Measurements from ENCODE around the gene C11orf86. TPM values are rescaled to one million over a fixed set of nuclear protein-coding genes. Genes with fewer than 3 reads are reported as not detected.

Gene C11orf86
- total RNA-seq, 1 experiment from 2014 or later, result 0.28 TPM

DNA sequence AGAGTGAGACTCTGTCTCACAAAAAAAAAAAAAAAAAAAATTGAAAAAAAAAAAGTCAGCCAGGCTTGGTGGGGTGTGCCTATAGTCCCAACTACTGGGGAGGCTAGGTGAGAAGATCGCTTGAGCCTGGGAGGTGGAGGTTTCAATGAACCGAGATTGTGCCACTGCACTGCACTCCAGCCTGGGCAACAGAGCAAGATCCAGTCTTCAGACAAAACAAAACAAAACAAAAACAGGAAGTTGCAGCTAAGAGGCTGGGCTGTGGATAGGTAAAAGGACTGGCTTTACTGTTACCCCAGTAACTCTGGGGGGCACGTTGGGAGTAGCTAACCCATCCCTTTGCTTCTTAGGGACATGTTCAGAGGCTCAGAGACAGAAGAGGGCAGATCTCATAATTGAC lies 10.6 kb upstream of the C11orf86 start:
- H3K27ac ChIP-seq (ENCODE audit: low read length), result no peak overlapping the region
- no TSS peak for BruUV-seq (replicated peaks)
- in situ Hi-C loops (cut with HindIII; ENCODE audit: low pct_unique_long_range_greater_than_20kb, low sequenced_read_pairs), result no loop called here

DNA sequence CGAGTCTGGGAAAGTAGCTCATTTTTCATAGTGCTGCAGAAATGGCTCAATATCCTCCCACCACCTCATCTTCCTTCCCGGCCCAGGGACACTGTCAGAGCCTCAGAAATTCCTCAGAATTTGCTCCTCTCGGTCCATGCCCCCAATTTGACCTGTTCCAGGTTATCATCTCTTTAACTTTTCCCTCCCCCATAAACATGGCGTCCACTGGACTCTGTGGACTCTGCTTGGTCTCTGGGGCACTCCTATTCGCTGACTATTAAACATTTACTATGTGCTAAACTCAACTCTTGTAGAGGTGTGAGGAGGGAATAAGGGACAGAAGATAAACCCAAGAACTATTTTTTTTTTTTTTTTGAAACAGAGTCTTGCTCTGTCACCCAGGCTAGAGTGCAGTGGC lies 8.8 kb upstream of the C11orf86 start:
- in situ Hi-C loops (cut with HindIII; ENCODE audit: low pct_unique_long_range_greater_than_20kb, low sequenced_read_pairs) (no loop called here), intact Hi-C loops (cut with micrococcal nuclease; ENCODE audit: unreplicated experiment) (no loop called here)
- no peaks in the 10 kb centered on the region for H3K9me3 ChIP-seq (ENCODE audit: control insufficient read depth, insufficient read depth, low read depth, low read length)
- BruUV-seq (replicated peaks), result no TSS peak
- H3K4me3 ChIP-seq (ENCODE audit: low read depth in 2 of 2, low read length in 2 of 2), result no peak overlapping the region
- peaks cover 4% of the 10 kb centered on the region; the same call in 1 of the 2 replicates for H3K4me1 ChIP-seq (ENCODE audit: control insufficient read depth, insufficient read depth, low read length)
- H3K27me3 ChIP-seq (ENCODE audit: control insufficient read depth, insufficient read depth, low read length), result no peaks in the 10 kb centered on the region
- no peak for ATAC-seq
- ChIA-PET POLR2A (no interaction called here), CTCF (interaction anchor here (0.5 kb wide), 1 partner anchor 649 kb away, joined by 5 read pairs; no protein-coding TSS in a partner anchor)
- no peaks in the 10 kb centered on the region for H3K36me3 ChIP-seq (ENCODE audit: control insufficient read depth, insufficient read depth, low read length)
- no peak for DNase-seq (ENCODE audit: low read depth, low spot score)
- H3K27ac ChIP-seq (ENCODE audit: low read length), result no peak overlapping the region
- TF ChIP-seq POLR2AphosphoS5 (IDR thresholded peaks at IDR 0.05; ENCODE audit: low read depth, low read length) (no peak), TCF7L2 (IDR thresholded peaks at IDR 0.05; ENCODE audit: low read depth, low read length) (no peak)
- TF ChIP-seq, protein P1, sequence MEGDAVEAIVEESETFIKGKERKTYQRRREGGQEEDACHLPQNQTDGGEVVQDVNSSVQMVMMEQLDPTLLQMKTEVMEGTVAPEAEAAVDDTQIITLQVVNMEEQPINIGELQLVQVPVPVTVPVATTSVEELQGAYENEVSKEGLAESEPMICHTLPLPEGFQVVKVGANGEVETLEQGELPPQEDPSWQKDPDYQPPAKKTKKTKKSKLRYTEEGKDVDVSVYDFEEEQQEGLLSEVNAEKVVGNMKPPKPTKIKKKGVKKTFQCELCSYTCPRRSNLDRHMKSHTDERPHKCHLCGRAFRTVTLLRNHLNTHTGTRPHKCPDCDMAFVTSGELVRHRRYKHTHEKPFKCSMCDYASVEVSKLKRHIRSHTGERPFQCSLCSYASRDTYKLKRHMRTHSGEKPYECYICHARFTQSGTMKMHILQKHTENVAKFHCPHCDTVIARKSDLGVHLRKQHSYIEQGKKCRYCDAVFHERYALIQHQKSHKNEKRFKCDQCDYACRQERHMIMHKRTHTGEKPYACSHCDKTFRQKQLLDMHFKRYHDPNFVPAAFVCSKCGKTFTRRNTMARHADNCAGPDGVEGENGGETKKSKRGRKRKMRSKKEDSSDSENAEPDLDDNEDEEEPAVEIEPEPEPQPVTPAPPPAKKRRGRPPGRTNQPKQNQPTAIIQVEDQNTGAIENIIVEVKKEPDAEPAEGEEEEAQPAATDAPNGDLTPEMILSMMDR (IDR thresholded peaks at IDR 0.05), result no peak
- TF ChIP-seq, protein P2, sequence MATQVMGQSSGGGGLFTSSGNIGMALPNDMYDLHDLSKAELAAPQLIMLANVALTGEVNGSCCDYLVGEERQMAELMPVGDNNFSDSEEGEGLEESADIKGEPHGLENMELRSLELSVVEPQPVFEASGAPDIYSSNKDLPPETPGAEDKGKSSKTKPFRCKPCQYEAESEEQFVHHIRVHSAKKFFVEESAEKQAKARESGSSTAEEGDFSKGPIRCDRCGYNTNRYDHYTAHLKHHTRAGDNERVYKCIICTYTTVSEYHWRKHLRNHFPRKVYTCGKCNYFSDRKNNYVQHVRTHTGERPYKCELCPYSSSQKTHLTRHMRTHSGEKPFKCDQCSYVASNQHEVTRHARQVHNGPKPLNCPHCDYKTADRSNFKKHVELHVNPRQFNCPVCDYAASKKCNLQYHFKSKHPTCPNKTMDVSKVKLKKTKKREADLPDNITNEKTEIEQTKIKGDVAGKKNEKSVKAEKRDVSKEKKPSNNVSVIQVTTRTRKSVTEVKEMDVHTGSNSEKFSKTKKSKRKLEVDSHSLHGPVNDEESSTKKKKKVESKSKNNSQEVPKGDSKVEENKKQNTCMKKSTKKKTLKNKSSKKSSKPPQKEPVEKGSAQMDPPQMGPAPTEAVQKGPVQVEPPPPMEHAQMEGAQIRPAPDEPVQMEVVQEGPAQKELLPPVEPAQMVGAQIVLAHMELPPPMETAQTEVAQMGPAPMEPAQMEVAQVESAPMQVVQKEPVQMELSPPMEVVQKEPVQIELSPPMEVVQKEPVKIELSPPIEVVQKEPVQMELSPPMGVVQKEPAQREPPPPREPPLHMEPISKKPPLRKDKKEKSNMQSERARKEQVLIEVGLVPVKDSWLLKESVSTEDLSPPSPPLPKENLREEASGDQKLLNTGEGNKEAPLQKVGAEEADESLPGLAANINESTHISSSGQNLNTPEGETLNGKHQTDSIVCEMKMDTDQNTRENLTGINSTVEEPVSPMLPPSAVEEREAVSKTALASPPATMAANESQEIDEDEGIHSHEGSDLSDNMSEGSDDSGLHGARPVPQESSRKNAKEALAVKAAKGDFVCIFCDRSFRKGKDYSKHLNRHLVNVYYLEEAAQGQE (IDR thresholded peaks at IDR 0.05; ENCODE audit: insufficient read depth in 1 of 2, low read depth in 2 of 2, low read length in 1 of 2), result no peak

More for the DNA sequence above, 10.6 kb upstream of the C11orf86 start:
- no peaks in the 10 kb centered on the region for H3K4me1 ChIP-seq (ENCODE audit: control insufficient read depth, insufficient read depth, low read length)
- TF ChIP-seq POLR2AphosphoS5 (IDR thresholded peaks at IDR 0.05; ENCODE audit: low read depth, low read length) (no peak), TCF7L2 (IDR thresholded peaks at IDR 0.05; ENCODE audit: low read depth, low read length) (no peak), SIN3A (IDR thresholded peaks at IDR 0.05; ENCODE audit: borderline replicate concordance, insufficient read depth, low read depth, low read length) (no peak)
- TF ChIP-seq, protein P1 (IDR thresholded peaks at IDR 0.05), result no peak
- TF ChIP-seq, protein P2 (IDR thresholded peaks at IDR 0.05; ENCODE audit: insufficient read depth in 1 of 2, low read depth in 2 of 2, low read length in 1 of 2), result no peak
- no peaks in the 10 kb centered on the region for H3K36me3 ChIP-seq (ENCODE audit: control insufficient read depth, insufficient read depth, low read length)
- no peaks in the 10 kb centered on the region for H3K9me3 ChIP-seq (ENCODE audit: control insufficient read depth, insufficient read depth, low read depth, low read length)
- H3K4me3 ChIP-seq (ENCODE audit: low read depth in 2 of 2, low read length in 2 of 2), result no peak overlapping the region
- H3K27me3 ChIP-seq (ENCODE audit: control insufficient read depth, insufficient read depth, low read length), result no peaks in the 10 kb centered on the region
- POLR2A ChIA-PET, result no interaction called here
- DNase-seq (ENCODE audit: low read depth, low spot score), result no peak
- ATAC-seq, result no peak; the same call in 1 of the 2 replicates
- CTCF ChIA-PET, result interaction anchor here (1.2 kb wide), 1 partner anchor 12 kb away, joined by 3 read pairs; no protein-coding TSS in a partner anchor
- intact Hi-C loops (cut with micrococcal nuclease; ENCODE audit: unreplicated experiment), result no loop called here
